ENCODE measurements around the gene PRTN3.
A peak's percentile ranks its signal among the peaks of the same experiment; 100 is the strongest.

PRTN3 gene

DNA sequence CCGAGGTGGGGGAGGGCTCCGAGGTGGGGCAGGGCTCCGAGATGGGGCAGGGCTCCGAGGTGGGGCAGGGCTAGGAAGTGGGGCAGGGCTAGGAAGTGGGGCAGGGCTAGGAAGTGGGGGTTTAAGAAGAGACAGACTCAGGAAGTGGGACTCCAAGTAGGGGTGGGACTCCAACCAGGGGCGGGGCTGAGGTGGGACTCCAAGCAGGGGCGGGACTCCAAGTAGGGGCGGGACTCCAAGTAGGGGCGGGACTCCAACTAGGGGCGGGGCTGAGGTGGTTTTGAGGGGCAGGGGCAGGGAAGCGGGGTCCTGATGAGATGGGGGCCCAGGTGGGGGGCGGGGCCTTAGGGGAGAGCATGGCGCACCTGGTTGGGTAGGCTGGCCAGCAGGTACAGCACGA, 32.3 kb downstream of the PRTN3 start:
- TF ChIP-seq ESRRG (CRISPR knock-in tag; IDR thresholded peaks at IDR 0.05) = no peak
- no peak for TF ChIP-seq ZFP3 (CRISPR knock-in tag; IDR thresholded peaks at IDR 0.05)
- no peak for TF ChIP-seq ZFP30 (CRISPR knock-in tag; IDR thresholded peaks at IDR 0.05)
- TF ChIP-seq, protein P1, sequence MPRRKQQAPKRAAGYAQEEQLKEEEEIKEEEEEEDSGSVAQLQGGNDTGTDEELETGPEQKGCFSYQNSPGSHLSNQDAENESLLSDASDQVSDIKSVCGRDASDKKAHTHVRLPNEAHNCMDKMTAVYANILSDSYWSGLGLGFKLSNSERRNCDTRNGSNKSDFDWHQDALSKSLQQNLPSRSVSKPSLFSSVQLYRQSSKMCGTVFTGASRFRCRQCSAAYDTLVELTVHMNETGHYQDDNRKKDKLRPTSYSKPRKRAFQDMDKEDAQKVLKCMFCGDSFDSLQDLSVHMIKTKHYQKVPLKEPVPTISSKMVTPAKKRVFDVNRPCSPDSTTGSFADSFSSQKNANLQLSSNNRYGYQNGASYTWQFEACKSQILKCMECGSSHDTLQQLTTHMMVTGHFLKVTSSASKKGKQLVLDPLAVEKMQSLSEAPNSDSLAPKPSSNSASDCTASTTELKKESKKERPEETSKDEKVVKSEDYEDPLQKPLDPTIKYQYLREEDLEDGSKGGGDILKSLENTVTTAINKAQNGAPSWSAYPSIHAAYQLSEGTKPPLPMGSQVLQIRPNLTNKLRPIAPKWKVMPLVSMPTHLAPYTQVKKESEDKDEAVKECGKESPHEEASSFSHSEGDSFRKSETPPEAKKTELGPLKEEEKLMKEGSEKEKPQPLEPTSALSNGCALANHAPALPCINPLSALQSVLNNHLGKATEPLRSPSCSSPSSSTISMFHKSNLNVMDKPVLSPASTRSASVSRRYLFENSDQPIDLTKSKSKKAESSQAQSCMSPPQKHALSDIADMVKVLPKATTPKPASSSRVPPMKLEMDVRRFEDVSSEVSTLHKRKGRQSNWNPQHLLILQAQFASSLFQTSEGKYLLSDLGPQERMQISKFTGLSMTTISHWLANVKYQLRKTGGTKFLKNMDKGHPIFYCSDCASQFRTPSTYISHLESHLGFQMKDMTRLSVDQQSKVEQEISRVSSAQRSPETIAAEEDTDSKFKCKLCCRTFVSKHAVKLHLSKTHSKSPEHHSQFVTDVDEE (CRISPR knock-in tag; IDR thresholded peaks at IDR 0.05) = no peak
- no peak for TF ChIP-seq ZNF8 (CRISPR knock-in tag; IDR thresholded peaks at IDR 0.05)
- no peak for TF ChIP-seq TCF4 (CRISPR knock-in tag; IDR thresholded peaks at IDR 0.05; ENCODE audit: borderline replicate concordance)
- TF ChIP-seq, protein P2, sequence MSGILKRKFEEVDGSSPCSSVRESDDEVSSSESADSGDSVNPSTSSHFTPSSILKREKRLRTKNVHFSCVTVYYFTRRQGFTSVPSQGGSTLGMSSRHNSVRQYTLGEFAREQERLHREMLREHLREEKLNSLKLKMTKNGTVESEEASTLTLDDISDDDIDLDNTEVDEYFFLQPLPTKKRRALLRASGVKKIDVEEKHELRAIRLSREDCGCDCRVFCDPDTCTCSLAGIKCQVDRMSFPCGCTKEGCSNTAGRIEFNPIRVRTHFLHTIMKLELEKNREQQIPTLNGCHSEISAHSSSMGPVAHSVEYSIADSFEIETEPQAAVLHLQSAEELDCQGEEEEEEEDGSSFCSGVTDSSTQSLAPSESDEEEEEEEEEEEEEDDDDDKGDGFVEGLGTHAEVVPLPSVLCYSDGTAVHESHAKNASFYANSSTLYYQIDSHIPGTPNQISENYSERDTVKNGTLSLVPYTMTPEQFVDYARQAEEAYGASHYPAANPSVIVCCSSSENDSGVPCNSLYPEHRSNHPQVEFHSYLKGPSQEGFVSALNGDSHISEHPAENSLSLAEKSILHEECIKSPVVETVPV (CRISPR knock-in tag; IDR thresholded peaks at IDR 0.05) = no peak
- no peak for TF ChIP-seq CREB5 (CRISPR knock-in tag; IDR thresholded peaks at IDR 0.05; ENCODE audit: low read depth)
- TF ChIP-seq, protein P3, sequence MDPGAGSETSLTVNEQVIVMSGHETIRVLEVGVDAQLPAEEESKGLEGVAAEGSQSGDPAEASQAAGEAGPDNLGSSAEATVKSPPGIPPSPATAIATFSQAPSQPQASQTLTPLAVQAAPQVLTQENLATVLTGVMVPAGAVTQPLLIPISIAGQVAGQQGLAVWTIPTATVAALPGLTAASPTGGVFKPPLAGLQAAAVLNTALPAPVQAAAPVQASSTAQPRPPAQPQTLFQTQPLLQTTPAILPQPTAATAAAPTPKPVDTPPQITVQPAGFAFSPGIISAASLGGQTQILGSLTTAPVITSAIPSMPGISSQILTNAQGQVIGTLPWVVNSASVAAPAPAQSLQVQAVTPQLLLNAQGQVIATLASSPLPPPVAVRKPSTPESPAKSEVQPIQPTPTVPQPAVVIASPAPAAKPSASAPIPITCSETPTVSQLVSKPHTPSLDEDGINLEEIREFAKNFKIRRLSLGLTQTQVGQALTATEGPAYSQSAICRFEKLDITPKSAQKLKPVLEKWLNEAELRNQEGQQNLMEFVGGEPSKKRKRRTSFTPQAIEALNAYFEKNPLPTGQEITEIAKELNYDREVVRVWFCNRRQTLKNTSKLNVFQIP (CRISPR knock-in tag; IDR thresholded peaks at IDR 0.05; ENCODE audit: borderline replicate concordance, low read depth) = no peak
- ATAC-seq = peak; percentile 18; the same call in 1 of the 3 replicates

DNA sequence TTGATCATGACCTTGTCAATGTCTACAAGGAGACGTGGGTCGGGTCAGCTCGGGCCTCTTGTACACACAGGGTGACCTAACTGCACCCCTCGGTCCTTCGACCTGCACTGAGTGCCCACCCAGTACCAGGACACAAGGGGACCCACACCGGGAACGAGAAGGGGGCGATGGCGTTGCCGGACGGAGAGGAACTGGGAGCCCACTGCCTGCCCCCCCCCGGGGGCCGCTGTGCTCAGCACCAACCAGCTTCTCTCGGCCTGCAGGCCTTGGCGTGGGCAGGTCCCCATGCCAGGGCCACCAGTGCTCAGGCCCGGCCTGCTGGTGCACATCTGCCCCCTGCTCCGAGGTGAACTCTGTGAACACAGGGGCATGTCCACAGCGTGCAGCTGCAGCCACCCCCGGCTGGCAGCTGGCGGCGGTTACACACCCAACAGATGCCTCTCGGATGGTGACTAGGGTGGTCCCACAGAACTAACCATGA, 32.8 kb downstream of the PRTN3 start:
- no peak for ATAC-seq
- TF ChIP-seq ARNTL (CRISPR knock-in tag; IDR thresholded peaks at IDR 0.05; ENCODE audit: borderline replicate concordance, low read depth) (no peak), TOX (CRISPR knock-in tag; IDR thresholded peaks at IDR 0.05; ENCODE audit: borderline replicate concordance) (no peak), PATZ1 (CRISPR knock-in tag; IDR thresholded peaks at IDR 0.05; ENCODE audit: borderline replicate concordance) (no peak), CSDC2 (CRISPR knock-in tag; IDR thresholded peaks at IDR 0.05) (no peak), TCF4 (CRISPR knock-in tag; IDR thresholded peaks at IDR 0.05; ENCODE audit: borderline replicate concordance) (no peak), ZNF8 (CRISPR knock-in tag; IDR thresholded peaks at IDR 0.05) (no peak), ZNF70 (CRISPR knock-in tag; IDR thresholded peaks at IDR 0.05) (no peak)
- TF ChIP-seq, protein P1 (CRISPR knock-in tag; IDR thresholded peaks at IDR 0.05) = no peak
- TF ChIP-seq, protein P3 (CRISPR knock-in tag; IDR thresholded peaks at IDR 0.05; ENCODE audit: borderline replicate concordance, low read depth) = no peak
